PC-3 (cell line): ENCODE measurements around the gene CENPV. TPM values are rescaled to one million over a fixed set of nuclear protein-coding genes. Genes with fewer than 3 reads are reported as not detected.

Experiments
- ATAC-seq: fragments of 200-7000 bp; cut with Tn5 transposase; 2 replicates; pipeline ENCODE4 v1.9.1; 2020; ENCODE audit warnings: mild to moderate bottlenecking, moderate library complexity
- BruUV-seq: library from RNA; stranded (reverse); fragments of 400-500 nt; replicated peaks from 2 replicates; lab custom pipeline; 2021; lab: Mats Ljungman, UMichigan
- CTCF ChIA-PET: fragments of 300-600 bp; sonication (Branson Sonifier 250); formaldehyde crosslinking; loops from one replicate; lab custom pipeline; 2022; ENCODE audit warnings: antibody characterized with exemption; lab: Charles Lee
- POLR2A ChIA-PET: fragments of 300-600 bp; sonication (Branson Sonifier 250); formaldehyde crosslinking; loops from one replicate; lab custom pipeline; 2022; ENCODE audit warnings: antibody characterized with exemption; ENCODE audit not compliant: unreplicated experiment; lab: Charles Lee
- DNase-seq: peaks from one replicate; pipeline ENCODE4 v3.0.0-alpha.2; 2015
- H2AFZ ChIP-seq: fragments of 300-600 bp; sonication (generic); 2 replicates; pipeline ENCODE4 v1.6.0; 2016; ENCODE audit warnings: antibody characterized with exemption, low read length
- H3F3A ChIP-seq: fragments of 300-600 bp; sonication (generic); one replicate; pipeline ENCODE4 v1.6.0; 2017; ENCODE audit warnings: antibody characterized with exemption, low read length, control low read depth, mild to moderate bottlenecking; ENCODE audit not compliant: unreplicated experiment
- H3K27ac ChIP-seq: fragments of 300-600 bp; sonication (generic); 2 replicates; pipeline ENCODE4 v1.5.1; 2016; ENCODE audit warnings: mild to moderate bottlenecking, low read length
- H3K27me3 ChIP-seq: fragments of 300-600 bp; sonication (generic); 2 replicates; pipeline ENCODE4 v1.6.1; 2016; ENCODE audit warnings: low read length, mixed read lengths
- H3K36me3 ChIP-seq: fragments of 300-600 bp; sonication (generic); 2 replicates; pipeline ENCODE4 v1.6.1; 2016; ENCODE audit warnings: low read depth, mixed run types, low read length, mixed read lengths
- H3K4me1 ChIP-seq: fragments of 300-600 bp; sonication (generic); 2 replicates; pipeline ENCODE4 v1.5.1; 2016; ENCODE audit warnings: low read length; ENCODE audit not compliant: insufficient read depth
- H3K4me2 ChIP-seq: fragments of 300-600 bp; sonication (generic); 2 replicates; pipeline ENCODE4 v1.6.0; 2016; ENCODE audit warnings: low read length
- H3K4me3 ChIP-seq: fragments of 300-600 bp; sonication (generic); 2 replicates; pipeline ENCODE4 v1.5.1; 2016; ENCODE audit warnings: mild to moderate bottlenecking, low read length, mixed read lengths
- H3K79me2 ChIP-seq: fragments of 300-600 bp; sonication (generic); 2 replicates; pipeline ENCODE4 v1.6.1; 2017; ENCODE audit warnings: low read length, mixed read lengths
- H3K9ac ChIP-seq: fragments of 300-600 bp; sonication (generic); 2 replicates; pipeline ENCODE4 v1.6.0; 2016; ENCODE audit warnings: mild to moderate bottlenecking, low read length
- H3K9me2 ChIP-seq: fragments of 300-600 bp; sonication (generic); replicated peaks from 2 replicates; pipeline ENCODE4 v1.6.1; 2016; ENCODE audit warnings: mixed run types, low read length, mixed read lengths
- H3K9me3 ChIP-seq: fragments of 300-600 bp; sonication (generic); 2 replicates; pipeline ENCODE4 v1.6.1; 2016; ENCODE audit warnings: low read length, mixed read lengths
- H4K20me1 ChIP-seq: fragments of 300-600 bp; sonication (generic); 2 replicates; pipeline ENCODE4 v1.6.1; 2016; ENCODE audit warnings: low read length, mixed read lengths
- EZH2 ChIP-seq: fragments of 300-600 bp; sonication (generic); IDR thresholded peaks from one replicate; pipeline ENCODE4 v1.6.1; 2017; ENCODE audit warnings: antibody characterized with exemption, mild to moderate bottlenecking, low read length; ENCODE audit not compliant: unreplicated experiment
- EZH2phosphoT487 ChIP-seq: fragments of 300-600 bp; sonication (generic); IDR thresholded peaks from 2 replicates; pipeline ENCODE4 v1.6.1; 2018; ENCODE audit warnings: mild to moderate bottlenecking, antibody characterized with exemption, low read length, borderline replicate concordance
- intact Hi-C: fragments of 100-400 bp; cut with micrococcal nuclease; formaldehyde crosslinking; loops from 2 replicates; pipeline ENCODE4 v1.9.0; 2023
- total RNA-seq: library from RNA; depleted of rRNA; stranded (reverse); fragments of >200 nt; gene quantifications from 2 replicates; pipeline ENCODE4 v1.2.3, GENCODE V29; 2014
- TF ChIP-seq, protein P1 (sequence below): fragments of 300-600 bp; sonication (generic); conservative IDR thresholded peaks from 2 replicates; pipeline ENCODE4 v1.5.1; 2017; ENCODE audit warnings: antibody characterized with exemption, low read depth, mild to moderate bottlenecking, low read length

Gene CENPV
- total RNA-seq, 1 experiment from 2014 or later, result not detected

DNA sequence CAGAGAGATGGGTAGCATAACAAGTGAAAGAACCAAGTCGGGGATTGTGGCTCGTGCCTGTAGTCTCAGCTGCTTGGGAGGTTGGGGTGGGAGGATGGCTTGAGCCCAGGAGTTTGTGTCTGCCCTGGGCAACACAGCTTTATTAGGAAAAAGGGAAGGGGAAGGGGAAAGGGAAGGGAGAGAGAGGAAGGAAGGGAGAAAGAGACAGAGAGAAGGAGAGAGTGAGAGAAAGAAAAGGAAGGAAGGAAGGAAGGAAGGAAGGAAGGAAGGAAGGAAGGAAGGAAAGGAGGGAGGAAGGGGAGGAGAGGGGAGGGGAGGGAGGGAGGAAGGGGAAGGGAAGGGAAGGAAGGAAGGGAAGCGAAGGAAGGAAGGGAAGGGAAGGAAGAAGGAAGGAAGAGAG lies 33.3 kb downstream of the CENPV start:
- ATAC-seq (no peak), DNase-seq (no peak)
- H2AFZ ChIP-seq, result no peak overlapping the region
- no peaks in the 10 kb centered on the region for H3K9me3 ChIP-seq
- no peaks in the 10 kb centered on the region for H4K20me1 ChIP-seq
- H3K9me2 ChIP-seq, result no peaks in the 10 kb centered on the region
- no peaks in the 10 kb centered on the region for H3K4me1 ChIP-seq
- TF ChIP-seq EZH2phosphoT487 (no peak), EZH2 (no peak)
- TF ChIP-seq, protein P1, sequence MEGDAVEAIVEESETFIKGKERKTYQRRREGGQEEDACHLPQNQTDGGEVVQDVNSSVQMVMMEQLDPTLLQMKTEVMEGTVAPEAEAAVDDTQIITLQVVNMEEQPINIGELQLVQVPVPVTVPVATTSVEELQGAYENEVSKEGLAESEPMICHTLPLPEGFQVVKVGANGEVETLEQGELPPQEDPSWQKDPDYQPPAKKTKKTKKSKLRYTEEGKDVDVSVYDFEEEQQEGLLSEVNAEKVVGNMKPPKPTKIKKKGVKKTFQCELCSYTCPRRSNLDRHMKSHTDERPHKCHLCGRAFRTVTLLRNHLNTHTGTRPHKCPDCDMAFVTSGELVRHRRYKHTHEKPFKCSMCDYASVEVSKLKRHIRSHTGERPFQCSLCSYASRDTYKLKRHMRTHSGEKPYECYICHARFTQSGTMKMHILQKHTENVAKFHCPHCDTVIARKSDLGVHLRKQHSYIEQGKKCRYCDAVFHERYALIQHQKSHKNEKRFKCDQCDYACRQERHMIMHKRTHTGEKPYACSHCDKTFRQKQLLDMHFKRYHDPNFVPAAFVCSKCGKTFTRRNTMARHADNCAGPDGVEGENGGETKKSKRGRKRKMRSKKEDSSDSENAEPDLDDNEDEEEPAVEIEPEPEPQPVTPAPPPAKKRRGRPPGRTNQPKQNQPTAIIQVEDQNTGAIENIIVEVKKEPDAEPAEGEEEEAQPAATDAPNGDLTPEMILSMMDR, result no peak
- H3K36me3 ChIP-seq, result peaks cover 12% of the 10 kb centered on the region; the same call in 1 of the 2 replicates
- no TSS peak for BruUV-seq
- no peaks in the 10 kb centered on the region for H3F3A ChIP-seq
- intact Hi-C loops, result no loop called here
- H3K4me3 ChIP-seq, result no peak overlapping the region
- H3K4me2 ChIP-seq, result no peak overlapping the region
- no peak overlapping the region for H3K9ac ChIP-seq
- no peak overlapping the region for H3K27ac ChIP-seq
- H3K79me2 ChIP-seq, result no peaks in the 10 kb centered on the region
- ChIA-PET CTCF (no interaction called here), POLR2A (no interaction called here)
- no peaks in the 10 kb centered on the region for H3K27me3 ChIP-seq

DNA sequence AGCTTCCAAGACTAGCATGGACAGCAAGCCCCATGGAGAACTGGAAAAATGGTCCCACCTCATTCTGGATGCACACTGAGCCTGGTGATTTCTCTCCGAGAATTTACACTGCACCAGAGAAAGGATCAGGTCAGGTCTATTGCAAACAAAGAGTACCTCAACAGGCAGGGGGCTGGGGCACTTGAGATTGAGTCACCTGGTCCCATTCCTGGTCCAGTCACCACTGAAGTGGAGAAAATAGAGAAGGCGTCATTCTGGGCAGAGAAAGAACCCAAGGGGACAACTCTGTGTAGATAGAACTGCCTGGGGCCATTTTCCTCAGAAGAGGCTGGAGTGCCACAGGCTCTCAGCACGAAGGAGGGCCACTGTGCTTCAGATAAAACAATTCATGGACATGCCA lies 38.4 kb downstream of the CENPV start:
- no peaks in the 10 kb centered on the region for H3K9me2 ChIP-seq
- H3K79me2 ChIP-seq, result no peaks in the 10 kb centered on the region
- no peak for ATAC-seq
- no peaks in the 10 kb centered on the region for H3F3A ChIP-seq
- no peak overlapping the region for H3K4me3 ChIP-seq
- no peak overlapping the region for H3K27ac ChIP-seq
- H2AFZ ChIP-seq, result no peak overlapping the region
- TF ChIP-seq EZH2 (no peak), EZH2phosphoT487 (no peak)
- TF ChIP-seq, protein P1, result no peak
- H4K20me1 ChIP-seq, result no peaks in the 10 kb centered on the region
- H3K9me3 ChIP-seq, result no peaks in the 10 kb centered on the region
- no peak overlapping the region for H3K9ac ChIP-seq
- no peaks in the 10 kb centered on the region for H3K27me3 ChIP-seq
- ChIA-PET POLR2A (no interaction called here), CTCF (no interaction called here)
- no peak for DNase-seq
- H3K4me1 ChIP-seq, result no peaks in the 10 kb centered on the region
- peaks cover 12% of the 10 kb centered on the region; the same call in 1 of the 2 replicates for H3K36me3 ChIP-seq
- no peak overlapping the region for H3K4me2 ChIP-seq
- intact Hi-C loops, result no loop called here
- BruUV-seq, result no TSS peak

DNA sequence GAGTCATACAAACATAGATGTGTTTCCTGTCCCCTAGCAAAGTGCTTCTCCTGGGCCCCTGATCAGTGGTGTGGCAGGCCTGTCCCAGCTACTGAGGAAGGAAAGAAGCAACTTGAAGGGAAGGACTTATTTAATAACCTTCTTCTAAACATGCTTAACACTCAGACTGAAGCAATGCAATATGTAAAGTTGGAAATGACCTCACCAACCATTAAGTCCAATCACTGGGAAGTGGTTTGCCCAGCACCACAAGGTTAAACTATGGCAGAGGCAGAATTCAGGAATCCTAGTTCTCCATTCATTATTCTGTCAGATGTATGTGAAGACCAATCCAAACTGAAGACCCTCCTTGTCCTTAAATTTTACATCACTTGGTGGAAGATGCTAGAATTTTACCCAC lies 39.1 kb downstream of the CENPV start:
- H3K27ac ChIP-seq, result no peak overlapping the region
- H3K4me2 ChIP-seq, result no peak overlapping the region
- CTCF ChIA-PET, result no interaction called here
- no peaks in the 10 kb centered on the region for H3K4me1 ChIP-seq
- H4K20me1 ChIP-seq, result no peaks in the 10 kb centered on the region
- no peaks in the 10 kb centered on the region for H3K9me2 ChIP-seq
- TF ChIP-seq EZH2 (no peak), EZH2phosphoT487 (no peak)
- TF ChIP-seq, protein P1, result no peak
- no peaks in the 10 kb centered on the region for H3K27me3 ChIP-seq
- no TSS peak for BruUV-seq
- H3K36me3 ChIP-seq, result peaks cover 12% of the 10 kb centered on the region; the same call in 1 of the 2 replicates
- intact Hi-C loops, result no loop called here
- POLR2A ChIA-PET, result no interaction called here
- H3K9ac ChIP-seq, result no peak overlapping the region
- no peaks in the 10 kb centered on the region for H3K79me2 ChIP-seq
- DNase-seq, result no peak
- ATAC-seq, result no peak
- no peak overlapping the region for H3K4me3 ChIP-seq
- H2AFZ ChIP-seq, result no peak overlapping the region
- no peaks in the 10 kb centered on the region for H3K9me3 ChIP-seq
- no peaks in the 10 kb centered on the region for H3F3A ChIP-seq
